GM23338 (cell line): ENCODE data around the gene FBXO34. TPM values are rescaled to one million over a fixed set of nuclear protein-coding genes. Genes with fewer than 3 reads are reported as not detected.

Experiments used
- ATAC-seq: fragments of 200-7000 bp; cut with Tn5 transposase; 3 replicates; pipeline ENCODE4 v1.9.1; 2020
- DNase-seq: peaks from one replicate; pipeline ENCODE4 v3.0.0-alpha.2; 2015; ENCODE audit warnings: low spot score
- H2AFZ ChIP-seq: fragments of 200-600 bp; sonication (generic); 2 replicates; pipeline ENCODE4 v1.8.0; 2016; ENCODE audit warnings: antibody characterized with exemption, mild to moderate bottlenecking, moderate library complexity
- H3F3A ChIP-seq: fragments of 200-600 bp; sonication (generic); replicated peaks from 2 replicates; pipeline ENCODE4 v1.8.0; 2017; ENCODE audit warnings: antibody characterized with exemption, mixed run types, low read depth
- H3K27ac ChIP-seq: fragments of 200-600 bp; sonication (generic); 2 replicates; pipeline ENCODE4 v1.6.1; 2016; ENCODE audit warnings: low read depth
- H3K27me3 ChIP-seq: fragments of 200-600 bp; sonication (generic); 2 replicates; pipeline ENCODE4 v1.8.0; 2016; ENCODE audit warnings: mild to moderate bottlenecking, mixed run types, moderate library complexity; ENCODE audit not compliant: insufficient read depth
- H3K36me3 ChIP-seq: fragments of 200-600 bp; sonication (generic); 2 replicates; pipeline ENCODE4 v1.8.0; 2016; ENCODE audit warnings: mild to moderate bottlenecking; ENCODE audit not compliant: insufficient read depth
- H3K4me1 ChIP-seq: fragments of 200-600 bp; sonication (generic); 2 replicates; pipeline ENCODE4 v1.8.0; 2016; ENCODE audit warnings: mild to moderate bottlenecking, moderate library complexity; ENCODE audit not compliant: insufficient read depth
- H3K4me2 ChIP-seq: fragments of 200-600 bp; sonication (generic); 2 replicates; pipeline ENCODE4 v1.7.1; 2017; ENCODE audit warnings: mixed run types
- H3K4me3 ChIP-seq: fragments of 200-600 bp; sonication (generic); 2 replicates; pipeline ENCODE4 v1.6.1; 2016; ENCODE audit warnings: mixed run types
- H3K79me2 ChIP-seq: fragments of 200-600 bp; sonication (generic); replicated peaks from 2 replicates; pipeline ENCODE4 v1.8.0; 2017; ENCODE audit warnings: mild to moderate bottlenecking; ENCODE audit not compliant: insufficient read depth
- H3K9me2 ChIP-seq: fragments of 200-600 bp; sonication (generic); 2 replicates; pipeline ENCODE4 v1.8.0; 2017; ENCODE audit not compliant: insufficient read depth
- H4K20me1 ChIP-seq: fragments of 200-600 bp; sonication (generic); replicated peaks from 2 replicates; pipeline ENCODE4 v1.8.0; 2017; ENCODE audit warnings: mild to moderate bottlenecking; ENCODE audit not compliant: insufficient read depth
- H3K27ac Mint-ChIP-seq: 2 replicates; pipeline ENCODE4 v1.8.0; 2020; ENCODE audit warnings: inconsistent platforms, mild to moderate bottlenecking, moderate library complexity, mixed read lengths
- H3K27me3 Mint-ChIP-seq: 3 replicates; pipeline ENCODE4 v1.8.0; 2022; ENCODE audit warnings: low read depth, mild to moderate bottlenecking, moderate library complexity, mixed read lengths, inconsistent platforms; ENCODE audit not compliant: insufficient read depth, poor library complexity
- H3K36me3 Mint-ChIP-seq: 3 replicates; pipeline ENCODE4 v1.8.0; 2021; ENCODE audit warnings: low read depth, mild to moderate bottlenecking, inconsistent platforms, moderate library complexity, mixed read lengths
- H3K4me1 Mint-ChIP-seq: 3 replicates; pipeline ENCODE4 v1.8.0; 2020; ENCODE audit warnings: mild to moderate bottlenecking, inconsistent platforms, mixed read lengths
- H3K4me3 Mint-ChIP-seq: 3 replicates; pipeline ENCODE4 v1.8.0; 2021; ENCODE audit warnings: moderate library complexity, mild to moderate bottlenecking, inconsistent platforms, mixed read lengths
- H3K9me3 Mint-ChIP-seq: 3 replicates; pipeline ENCODE4 v1.8.0; 2020; ENCODE audit warnings: moderate library complexity, mild to moderate bottlenecking, inconsistent platforms, mixed read lengths
- CREB1 ChIP-seq: fragments of 250-450 bp; sonication (Bioruptor Pico); IDR thresholded peaks from 2 replicates; pipeline ENCODE4 v1.5.0; 2020; ENCODE audit warnings: low read depth, mild to moderate bottlenecking, moderate library complexity
- EZH2 ChIP-seq: fragments of 200-600 bp; sonication (generic); IDR thresholded peaks from one replicate; pipeline ENCODE4 v1.8.0; 2017; ENCODE audit warnings: antibody characterized with exemption, mild to moderate bottlenecking, low read depth; ENCODE audit not compliant: unreplicated experiment
- EZH2phosphoT487 ChIP-seq: fragments of 200-600 bp; sonication (generic); IDR thresholded peaks from one replicate; pipeline ENCODE4 v1.8.1; 2018; ENCODE audit warnings: antibody characterized with exemption; ENCODE audit not compliant: unreplicated experiment
- JUNB ChIP-seq: IDR thresholded peaks from one replicate; pipeline ENCODE4 v1.6.1; 2016; ENCODE audit warnings: antibody characterized with exemption; ENCODE audit not compliant: unreplicated experiment
- NANOG ChIP-seq: IDR thresholded peaks from 2 replicates; pipeline ENCODE4 v1.6.1; 2016; ENCODE audit warnings: antibody characterized with exemption, borderline replicate concordance
- POLR2AphosphoS5 ChIP-seq: IDR thresholded peaks from 2 replicates; pipeline ENCODE4 v1.6.1; 2016; ENCODE audit warnings: antibody characterized with exemption, low read depth
- STAT1 ChIP-seq: IDR thresholded peaks from one replicate; pipeline ENCODE4 v1.6.1; 2016; ENCODE audit warnings: antibody characterized with exemption; ENCODE audit not compliant: unreplicated experiment
- ZNF114 ChIP-seq: fragments of 250-450 bp; sonication (Bioruptor Pico); IDR thresholded peaks from 2 replicates; pipeline ENCODE4 v1.5.0; 2020; ENCODE audit warnings: mild to moderate bottlenecking, moderate library complexity
- ZNF331 ChIP-seq: fragments of 250-450 bp; sonication (Bioruptor Pico); IDR thresholded peaks from 2 replicates; pipeline ENCODE4 v1.5.0; 2020; ENCODE audit warnings: low read depth, mild to moderate bottlenecking, moderate library complexity
- polyA plus RNA-seq: library from polyadenylated mRNA; unstranded; fragments of >200 nt; fragmentation: Nextera tagmentation; extraction: Ambion mirVana; gene quantifications from 2 replicates; pipeline ENCODE4 v1.2.1, GENCODE V29; 2016
- total RNA-seq: library from RNA; depleted of rRNA; stranded (reverse); fragments of >200 nt; shearing (Covaris generic); gene quantifications from 2 replicates; pipeline ENCODE4 v1.2.3, GENCODE V29; 2014
- TF ChIP-seq, protein P1 (sequence below), 2 experiments: fragments of 200-600 bp in 1 of 2; sonication (generic) in 1 of 2; conservative IDR thresholded peaks; 2 replicates each; pipeline versions ENCODE4 v1.5.1 to v1.6.1; 2016 to 2017; ENCODE audit warnings: antibody characterized with exemption in 2 of 2, low read depth in 2 of 2, mild to moderate bottlenecking in 2 of 2, moderate library complexity in 1 of 2
- TF ChIP-seq, protein P2 (sequence below): IDR thresholded peaks from one replicate; pipeline ENCODE4 v1.6.1; 2018; ENCODE audit warnings: antibody characterized with exemption; ENCODE audit not compliant: unreplicated experiment
- TF ChIP-seq, protein P3 (sequence below): IDR thresholded peaks from 2 replicates; pipeline ENCODE4 v1.6.1; 2016; ENCODE audit warnings: antibody characterized with exemption

Gene FBXO34
- total and polyA plus RNA-seq, 2 experiments from 2014 or later = 9.4 to 13.4 TPM

DNA sequence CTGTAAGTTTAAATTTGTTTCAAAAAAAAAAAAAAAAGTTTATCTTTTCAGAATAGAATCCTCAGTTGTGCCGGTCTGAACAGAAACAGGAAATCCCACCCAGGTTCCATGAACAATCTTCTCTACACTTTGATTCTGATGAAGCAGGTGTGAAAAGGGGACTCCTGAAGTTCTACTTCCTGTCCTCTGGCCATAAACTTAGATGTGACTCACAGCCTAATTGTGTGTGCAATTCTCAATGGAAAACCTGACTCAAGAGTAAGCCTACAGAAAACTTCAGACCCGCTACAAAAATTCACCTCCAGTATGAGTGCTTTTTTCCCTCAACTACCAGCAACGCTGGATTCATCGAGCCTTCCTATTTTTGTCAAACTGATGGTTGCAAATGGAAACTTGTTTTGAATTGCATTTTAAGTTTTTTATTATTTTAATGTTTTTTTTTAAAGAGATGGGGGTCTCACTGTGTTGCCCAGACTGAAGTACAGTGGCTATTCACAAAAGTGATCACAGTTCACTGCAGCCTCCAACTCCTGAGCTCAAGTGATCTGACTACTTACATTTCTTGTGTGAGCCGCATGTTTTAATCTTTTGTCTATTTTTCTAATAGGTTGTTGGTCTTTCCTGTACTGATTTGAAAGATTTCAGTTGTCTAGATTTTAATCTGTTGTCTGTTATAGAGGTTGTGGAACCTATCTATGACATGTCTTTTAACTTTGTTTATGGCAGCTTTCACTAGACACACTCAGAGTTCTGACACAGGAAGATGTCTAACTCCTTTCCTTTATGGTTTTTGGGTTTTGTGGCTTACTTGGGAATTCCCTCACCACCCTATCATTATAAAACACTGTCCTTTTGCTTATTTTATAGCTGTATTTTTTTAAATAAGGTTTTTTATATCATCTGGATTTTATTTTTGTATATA lies 102.8 kb downstream of the FBXO34 start:
- Histone ChIP-seq H2AFZ (no peak overlapping the region), H3K9me2 (no peaks in the 10 kb centered on the region), H3K4me2 (no peak overlapping the region), H3K4me3 (no peak overlapping the region), H3K4me1 (no peaks in the 10 kb centered on the region), H4K20me1 (0 out of 2 replicates have a peak, but pooled peaks cover 5% of the 10 kb centered on the region), H3K36me3 (peaks cover 18% of the 10 kb centered on the region; the same call in 1 of the 2 replicates), H3K27me3 (no peaks in the 10 kb centered on the region), H3K79me2 (no peaks in the 10 kb centered on the region), H3K27ac (no peak overlapping the region), H3F3A (no peaks in the 10 kb centered on the region)
- Mint-ChIP-seq H3K9me3 (no peaks in the 10 kb centered on the region), H3K36me3 (peaks cover 34% of the 10 kb centered on the region), H3K4me3 (no peak overlapping the region), H3K27me3 (peaks cover 5% of the 10 kb centered on the region), H3K4me1 (no peaks in the 10 kb centered on the region), H3K27ac (no peak overlapping the region)
- ATAC-seq = no peak
- TF ChIP-seq NANOG (no peak), POLR2AphosphoS5 (no peak), EZH2 (no peak), ZNF331 (no peak), JUNB (no peak)
- TF ChIP-seq, protein P1, sequence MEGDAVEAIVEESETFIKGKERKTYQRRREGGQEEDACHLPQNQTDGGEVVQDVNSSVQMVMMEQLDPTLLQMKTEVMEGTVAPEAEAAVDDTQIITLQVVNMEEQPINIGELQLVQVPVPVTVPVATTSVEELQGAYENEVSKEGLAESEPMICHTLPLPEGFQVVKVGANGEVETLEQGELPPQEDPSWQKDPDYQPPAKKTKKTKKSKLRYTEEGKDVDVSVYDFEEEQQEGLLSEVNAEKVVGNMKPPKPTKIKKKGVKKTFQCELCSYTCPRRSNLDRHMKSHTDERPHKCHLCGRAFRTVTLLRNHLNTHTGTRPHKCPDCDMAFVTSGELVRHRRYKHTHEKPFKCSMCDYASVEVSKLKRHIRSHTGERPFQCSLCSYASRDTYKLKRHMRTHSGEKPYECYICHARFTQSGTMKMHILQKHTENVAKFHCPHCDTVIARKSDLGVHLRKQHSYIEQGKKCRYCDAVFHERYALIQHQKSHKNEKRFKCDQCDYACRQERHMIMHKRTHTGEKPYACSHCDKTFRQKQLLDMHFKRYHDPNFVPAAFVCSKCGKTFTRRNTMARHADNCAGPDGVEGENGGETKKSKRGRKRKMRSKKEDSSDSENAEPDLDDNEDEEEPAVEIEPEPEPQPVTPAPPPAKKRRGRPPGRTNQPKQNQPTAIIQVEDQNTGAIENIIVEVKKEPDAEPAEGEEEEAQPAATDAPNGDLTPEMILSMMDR (conservative IDR thresholded peaks at IDR 0.05; ENCODE audit: low read depth in 2 of 2) = no peak
- TF ChIP-seq, protein P2, sequence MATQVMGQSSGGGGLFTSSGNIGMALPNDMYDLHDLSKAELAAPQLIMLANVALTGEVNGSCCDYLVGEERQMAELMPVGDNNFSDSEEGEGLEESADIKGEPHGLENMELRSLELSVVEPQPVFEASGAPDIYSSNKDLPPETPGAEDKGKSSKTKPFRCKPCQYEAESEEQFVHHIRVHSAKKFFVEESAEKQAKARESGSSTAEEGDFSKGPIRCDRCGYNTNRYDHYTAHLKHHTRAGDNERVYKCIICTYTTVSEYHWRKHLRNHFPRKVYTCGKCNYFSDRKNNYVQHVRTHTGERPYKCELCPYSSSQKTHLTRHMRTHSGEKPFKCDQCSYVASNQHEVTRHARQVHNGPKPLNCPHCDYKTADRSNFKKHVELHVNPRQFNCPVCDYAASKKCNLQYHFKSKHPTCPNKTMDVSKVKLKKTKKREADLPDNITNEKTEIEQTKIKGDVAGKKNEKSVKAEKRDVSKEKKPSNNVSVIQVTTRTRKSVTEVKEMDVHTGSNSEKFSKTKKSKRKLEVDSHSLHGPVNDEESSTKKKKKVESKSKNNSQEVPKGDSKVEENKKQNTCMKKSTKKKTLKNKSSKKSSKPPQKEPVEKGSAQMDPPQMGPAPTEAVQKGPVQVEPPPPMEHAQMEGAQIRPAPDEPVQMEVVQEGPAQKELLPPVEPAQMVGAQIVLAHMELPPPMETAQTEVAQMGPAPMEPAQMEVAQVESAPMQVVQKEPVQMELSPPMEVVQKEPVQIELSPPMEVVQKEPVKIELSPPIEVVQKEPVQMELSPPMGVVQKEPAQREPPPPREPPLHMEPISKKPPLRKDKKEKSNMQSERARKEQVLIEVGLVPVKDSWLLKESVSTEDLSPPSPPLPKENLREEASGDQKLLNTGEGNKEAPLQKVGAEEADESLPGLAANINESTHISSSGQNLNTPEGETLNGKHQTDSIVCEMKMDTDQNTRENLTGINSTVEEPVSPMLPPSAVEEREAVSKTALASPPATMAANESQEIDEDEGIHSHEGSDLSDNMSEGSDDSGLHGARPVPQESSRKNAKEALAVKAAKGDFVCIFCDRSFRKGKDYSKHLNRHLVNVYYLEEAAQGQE = no peak
- DNase-seq = no peak

DNA sequence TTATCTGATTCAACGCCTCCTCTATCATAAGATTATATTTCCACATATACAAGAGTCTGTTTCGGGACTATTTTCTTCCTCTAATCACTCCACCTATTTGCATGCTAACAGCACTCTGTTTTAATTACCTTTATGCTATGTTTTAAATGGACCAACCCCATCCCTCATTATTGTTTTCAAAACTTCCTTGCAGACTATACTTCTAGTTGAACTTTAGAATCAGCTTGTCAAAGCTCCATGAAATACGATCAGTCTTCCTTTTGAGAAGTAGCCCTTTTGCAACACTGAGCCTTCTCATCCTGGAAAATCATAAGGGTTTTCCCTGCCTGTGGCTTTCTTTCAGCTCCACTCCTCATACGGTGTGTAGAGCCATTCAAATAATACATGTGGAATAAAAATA lies 103.5 kb downstream of the FBXO34 start:
- peaks cover 5% of the 10 kb centered on the region for H3K27me3 Mint-ChIP-seq
- H3K27me3 ChIP-seq = no peaks in the 10 kb centered on the region
- no peaks in the 10 kb centered on the region for H3K4me1 ChIP-seq
- H3K27ac Mint-ChIP-seq = no peak overlapping the region
- no peaks in the 10 kb centered on the region for H3K79me2 ChIP-seq
- H3F3A ChIP-seq = no peaks in the 10 kb centered on the region
- H3K4me3 ChIP-seq = no peak overlapping the region
- no peaks in the 10 kb centered on the region for H3K4me1 Mint-ChIP-seq
- 0 out of 2 replicates have a peak, but pooled peaks cover 5% of the 10 kb centered on the region for H4K20me1 ChIP-seq
- no peak overlapping the region for H3K27ac ChIP-seq
- no peaks in the 10 kb centered on the region for H3K9me2 ChIP-seq
- H3K4me3 Mint-ChIP-seq = no peak overlapping the region
- no peaks in the 10 kb centered on the region for H3K9me3 Mint-ChIP-seq
- no peak overlapping the region for H3K4me2 ChIP-seq
- ATAC-seq (no peak), DNase-seq (no peak)
- H2AFZ ChIP-seq = no peak overlapping the region
- peaks cover 27% of the 10 kb centered on the region for H3K36me3 Mint-ChIP-seq
- H3K36me3 ChIP-seq = peaks cover 18% of the 10 kb centered on the region; the same call in 1 of the 2 replicates
- TF ChIP-seq CREB1 = no peak
- TF ChIP-seq EZH2 = no peak
- no peak for TF ChIP-seq ZNF114 (CRISPR knock-in tag)
- TF ChIP-seq EZH2phosphoT487 = no peak
- no peak for TF ChIP-seq POLR2AphosphoS5
- TF ChIP-seq, protein P1 (conservative IDR thresholded peaks at IDR 0.05; ENCODE audit: low read depth in 2 of 2) = no peak
- TF ChIP-seq, protein P3, sequence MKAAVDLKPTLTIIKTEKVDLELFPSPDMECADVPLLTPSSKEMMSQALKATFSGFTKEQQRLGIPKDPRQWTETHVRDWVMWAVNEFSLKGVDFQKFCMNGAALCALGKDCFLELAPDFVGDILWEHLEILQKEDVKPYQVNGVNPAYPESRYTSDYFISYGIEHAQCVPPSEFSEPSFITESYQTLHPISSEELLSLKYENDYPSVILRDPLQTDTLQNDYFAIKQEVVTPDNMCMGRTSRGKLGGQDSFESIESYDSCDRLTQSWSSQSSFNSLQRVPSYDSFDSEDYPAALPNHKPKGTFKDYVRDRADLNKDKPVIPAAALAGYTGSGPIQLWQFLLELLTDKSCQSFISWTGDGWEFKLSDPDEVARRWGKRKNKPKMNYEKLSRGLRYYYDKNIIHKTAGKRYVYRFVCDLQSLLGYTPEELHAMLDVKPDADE = no peak
- TF ChIP-seq JUNB = no peak
- TF ChIP-seq ZNF331 = no peak
- no peak for TF ChIP-seq STAT1
- TF ChIP-seq NANOG = no peak
